ENCODE data around the gene IL1RL1. TPM values are rescaled to one million over a fixed set of nuclear protein-coding genes. Genes with fewer than 3 reads are reported as not detected.

IL1RL1 gene
- total RNA-seq, 1 experiment from 2014 or later: 10.0 TPM

DNA sequence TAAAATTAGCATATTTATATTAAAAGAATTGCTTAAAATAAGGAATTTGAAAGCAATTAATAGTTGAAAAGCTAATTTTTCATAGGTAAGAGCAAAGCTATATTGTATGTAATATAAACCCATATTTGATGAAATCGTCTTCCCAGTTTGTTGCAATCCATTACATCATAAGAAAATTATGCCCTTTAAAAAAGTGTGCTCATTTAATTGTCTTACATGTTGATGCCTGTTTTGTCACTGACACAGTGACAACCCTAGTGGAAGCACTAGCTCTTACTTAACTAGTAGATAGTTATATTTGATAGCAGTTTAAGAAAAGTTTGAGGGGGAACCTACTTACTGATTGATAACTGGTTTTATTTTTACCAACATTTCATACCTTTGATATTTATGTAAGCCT is 81.6 kb downstream of the IL1RL1 start:
- no peak for TF ChIP-seq CTCF (IDR thresholded peaks at IDR 0.05; ENCODE audit: unreplicated experiment)
- ChIA-PET CTCF (no interaction called here), POLR2A (no interaction called here)
- BruUV-seq (replicated peaks): no TSS peak
- intact Hi-C loops (cut with micrococcal nuclease): no loop called here
- Mint-ChIP-seq H3K4me3 (ENCODE audit: unreplicated experiment) (no peak overlapping the region), H3K27ac (ENCODE audit: low read depth, unreplicated experiment) (no peak overlapping the region), H3K4me1 (ENCODE audit: insufficient read depth, unreplicated experiment) (no peaks in the 10 kb centered on the region), H3K36me3 (ENCODE audit: insufficient read depth, unreplicated experiment) (peaks cover 4% of the 10 kb centered on the region), H3K9me3 (ENCODE audit: unreplicated experiment) (no peaks in the 10 kb centered on the region), H3K27me3 (ENCODE audit: insufficient read depth, unreplicated experiment) (no peaks in the 10 kb centered on the region)
- DNase-seq (ENCODE audit: unreplicated experiment): no peak

- no TSS peak for BruUV-seq (replicated peaks)
- Mint-ChIP-seq H3K27ac (ENCODE audit: low read depth, unreplicated experiment) (no peak overlapping the region), H3K27me3 (ENCODE audit: insufficient read depth, unreplicated experiment) (no peaks in the 10 kb centered on the region)
Observed at GRCh38 chr2:102396012-102396411, 84.6 kb downstream of the IL1RL1 start.

GRCh38 chr2:102397209-102397608 is 85.8 kb downstream of the IL1RL1 start:
- no peak for TF ChIP-seq CTCF (IDR thresholded peaks at IDR 0.05; ENCODE audit: unreplicated experiment)
- no peak overlapping the region for H3K27ac Mint-ChIP-seq (ENCODE audit: low read depth, unreplicated experiment)
- H3K4me1 Mint-ChIP-seq (ENCODE audit: insufficient read depth, unreplicated experiment): no peaks in the 10 kb centered on the region
- H3K27me3 Mint-ChIP-seq (ENCODE audit: insufficient read depth, unreplicated experiment): no peaks in the 10 kb centered on the region
- no TSS peak for BruUV-seq (replicated peaks)
- CTCF ChIA-PET: interaction anchor here (0.6 kb wide), 1 partner anchor 499 kb away, joined by 3 read pairs; no protein-coding TSS in a partner anchor
- DNase-seq (ENCODE audit: unreplicated experiment): no peak
- no peak overlapping the region for H3K4me3 Mint-ChIP-seq (ENCODE audit: unreplicated experiment)
- intact Hi-C loops (cut with micrococcal nuclease): no loop called here
- H3K9me3 Mint-ChIP-seq (ENCODE audit: unreplicated experiment): no peaks in the 10 kb centered on the region
- POLR2A ChIA-PET: no interaction called here
- no peaks in the 10 kb centered on the region for H3K36me3 Mint-ChIP-seq (ENCODE audit: insufficient read depth, unreplicated experiment)

More at GRCh38 chr2:102396012-102396411, 84.6 kb downstream of the IL1RL1 start:
- Mint-ChIP-seq H3K4me1 (ENCODE audit: insufficient read depth, unreplicated experiment) (no peaks in the 10 kb centered on the region), H3K9me3 (ENCODE audit: unreplicated experiment) (no peaks in the 10 kb centered on the region), H3K36me3 (ENCODE audit: insufficient read depth, unreplicated experiment) (no peaks in the 10 kb centered on the region), H3K4me3 (ENCODE audit: unreplicated experiment) (no peak overlapping the region)
- intact Hi-C loops (cut with micrococcal nuclease): no loop called here
- CTCF ChIA-PET: interaction anchor here (0.6 kb wide), 1 partner anchor 77 kb away, joined by 3 read pairs; no protein-coding TSS in a partner anchor
- POLR2A ChIA-PET: no interaction called here
- TF ChIP-seq CTCF (IDR thresholded peaks at IDR 0.05; ENCODE audit: unreplicated experiment): no peak
- DNase-seq (ENCODE audit: unreplicated experiment): no peak

GRCh38 chr2:102399499-102400141 is 88.3 kb downstream of the IL1RL1 start:
- H3K27me3 Mint-ChIP-seq (ENCODE audit: insufficient read depth, unreplicated experiment): no peaks in the 10 kb centered on the region

More at GRCh38 chr2:102399499-102400141, 88.3 kb downstream of the IL1RL1 start:
- ChIA-PET CTCF (interaction anchor here (0.5 kb wide), 1 partner anchor 44 kb away, joined by 4 read pairs; the partner anchor contains the start of gene IL18R1), POLR2A (no interaction called here)
- intact Hi-C loops (cut with micrococcal nuclease): no loop called here
- Mint-ChIP-seq H3K27ac (ENCODE audit: low read depth, unreplicated experiment) (no peak overlapping the region), H3K4me1 (ENCODE audit: insufficient read depth, unreplicated experiment) (no peaks in the 10 kb centered on the region), H3K4me3 (ENCODE audit: unreplicated experiment) (no peak overlapping the region), H3K36me3 (ENCODE audit: insufficient read depth, unreplicated experiment) (no peaks in the 10 kb centered on the region), H3K9me3 (ENCODE audit: unreplicated experiment) (no peaks in the 10 kb centered on the region)
- no peak for TF ChIP-seq CTCF (IDR thresholded peaks at IDR 0.05; ENCODE audit: unreplicated experiment)
- no TSS peak for BruUV-seq (replicated peaks)
- DNase-seq (ENCODE audit: unreplicated experiment): no peak

All from MCF 10A (cell line).